Progenitor cell of endocrine pancreas (in vitro differentiated cells): Measurements from ENCODE around the gene PLK3. TPM values are rescaled to one million over a fixed set of nuclear protein-coding genes. Genes with fewer than 3 reads are reported as not detected.
"Not testable (repeated sequence)": the region's sequence is repeated elsewhere in the genome, so short reads cannot be mapped to it uniquely, and the experiment has no call there.

Experiments
- DNase-seq: peaks from one replicate; pipeline ENCODE4 v3.0.0; 2021; ENCODE audit warnings: low spot score; ENCODE audit not compliant: unreplicated experiment
- H3K27ac Mint-ChIP-seq: 2 replicates; pipeline ENCODE4 v1.8.0; 2021; ENCODE audit warnings: mild to moderate bottlenecking, moderate library complexity, mixed read lengths
- H3K27me3 Mint-ChIP-seq: 2 replicates; pipeline ENCODE4 v1.8.0; 2021; ENCODE audit warnings: mixed read lengths
- H3K36me3 Mint-ChIP-seq: 2 replicates; pipeline ENCODE4 v1.8.0; 2022; ENCODE audit warnings: mixed read lengths; ENCODE audit not compliant: insufficient read depth
- H3K4me1 Mint-ChIP-seq: 2 replicates; pipeline ENCODE4 v1.8.0; 2021; ENCODE audit warnings: low read depth, mixed read lengths
- H3K4me3 Mint-ChIP-seq: 2 replicates; pipeline ENCODE4 v1.8.0; 2021; ENCODE audit warnings: low read depth, mild to moderate bottlenecking, moderate library complexity, mixed read lengths
- H3K9me3 Mint-ChIP-seq: 2 replicates; pipeline ENCODE4 v1.8.0; 2021; ENCODE audit warnings: low read depth, mixed read lengths
- CTCF ChIP-seq: fragments of 200-600 bp; sonication (generic); IDR thresholded peaks from one replicate; pipeline ENCODE4 v1.5.0; 2021; ENCODE audit warnings: antibody characterized with exemption, mild to moderate bottlenecking; ENCODE audit not compliant: unreplicated experiment
- total RNA-seq: library from RNA; stranded (reverse); gene quantifications from 2 replicates; pipeline ENCODE4 v1.2.1, GENCODE V29; 2021

Gene PLK3
- total RNA-seq, 1 donor from 2014 or later, result 13.3 TPM

DNA sequence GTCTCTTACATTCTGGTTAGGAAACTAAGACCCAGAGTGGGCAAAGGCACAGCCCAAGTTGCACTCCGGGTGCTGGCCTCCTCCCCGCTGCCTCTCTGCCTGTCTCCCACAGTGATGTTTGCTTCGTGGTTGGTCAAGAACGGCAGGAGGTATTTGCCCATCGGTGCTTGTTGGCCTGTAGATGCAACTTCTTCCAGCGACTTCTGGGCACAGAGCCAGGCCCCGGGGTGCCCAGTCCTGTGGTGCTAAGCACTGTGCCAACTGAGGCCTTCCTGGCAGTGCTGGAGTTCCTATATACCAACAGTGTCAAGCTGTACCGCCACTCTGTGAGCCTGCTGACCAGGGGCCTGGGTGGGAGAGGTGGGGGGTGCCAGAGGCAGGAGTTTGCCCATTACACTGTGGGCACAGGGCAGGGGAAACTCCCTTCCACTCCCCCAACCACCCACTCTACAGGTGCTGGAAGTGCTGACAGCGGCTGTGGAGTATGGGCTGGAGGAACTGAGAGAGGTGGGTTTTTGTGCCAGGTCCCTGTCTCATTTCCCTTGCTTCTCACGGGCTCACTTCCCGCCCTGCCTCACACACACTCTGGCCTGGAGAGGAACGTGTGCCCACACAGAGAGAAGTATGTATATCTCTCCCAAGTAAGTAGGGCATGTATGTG is 10.1 kb downstream of the PLK3 start:
- Mint-ChIP-seq H3K36me3 (peaks cover 6% of the 10 kb centered on the region), H3K4me1 (peaks cover 46% of the 10 kb centered on the region), H3K27me3 (no peaks in the 10 kb centered on the region), H3K27ac (no peak overlapping the region), H3K9me3 (no peaks in the 10 kb centered on the region), H3K4me3 (no peak overlapping the region)
- no peak for TF ChIP-seq CTCF
- no peak for DNase-seq

DNA sequence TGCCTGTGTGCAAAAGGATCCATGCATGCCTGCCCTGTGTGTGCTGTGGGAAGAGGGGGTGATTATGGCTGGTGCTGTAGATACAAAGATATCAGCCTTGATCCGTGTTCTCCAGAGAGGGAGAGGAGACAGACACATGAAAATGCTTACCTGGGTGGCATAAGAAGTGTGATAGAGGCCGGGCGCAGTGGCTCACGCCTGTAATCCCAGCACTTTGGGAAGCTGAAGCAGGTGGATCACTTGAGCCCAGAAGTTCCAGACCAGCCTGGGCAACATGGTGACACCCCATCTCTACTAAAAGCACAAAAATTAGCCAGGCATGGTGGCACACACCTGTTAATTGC is 10.6 kb downstream of the PLK3 start:
- not testable (repeated sequence) for H3K9me3 Mint-ChIP-seq, H3K27me3 Mint-ChIP-seq, DNase-seq, H3K4me3 Mint-ChIP-seq, H3K36me3 Mint-ChIP-seq, H3K27ac Mint-ChIP-seq
- H3K4me1 Mint-ChIP-seq, result peaks cover 46% of the 10 kb centered on the region

GRCh38 chr1:44811234-44811633 is 11.1 kb downstream of the PLK3 start:
- peaks cover 7% of the 10 kb centered on the region for H3K36me3 Mint-ChIP-seq
- no peak overlapping the region for H3K4me3 Mint-ChIP-seq
- no peaks in the 10 kb centered on the region for H3K27me3 Mint-ChIP-seq
- DNase-seq, result no peak
- no peaks in the 10 kb centered on the region for H3K9me3 Mint-ChIP-seq
- H3K4me1 Mint-ChIP-seq, result peaks cover 46% of the 10 kb centered on the region
- peak overlapping the region; percentile 27 for H3K27ac Mint-ChIP-seq
- TF ChIP-seq CTCF, result no peak

- no peak overlapping the region for H3K27ac Mint-ChIP-seq
- H3K36me3 Mint-ChIP-seq, result peaks cover 9% of the 10 kb centered on the region
- TF ChIP-seq CTCF, result no peak
- no peak for DNase-seq
- H3K4me3 Mint-ChIP-seq, result peak overlapping the region; percentile 42
- no peaks in the 10 kb centered on the region for H3K27me3 Mint-ChIP-seq
- H3K4me1 Mint-ChIP-seq, result peaks cover 34% of the 10 kb centered on the region
- no peaks in the 10 kb centered on the region for H3K9me3 Mint-ChIP-seq
These were observed 12.8 kb downstream of the PLK3 start for GRCh38 chr1:44812822-44813543.

DNA sequence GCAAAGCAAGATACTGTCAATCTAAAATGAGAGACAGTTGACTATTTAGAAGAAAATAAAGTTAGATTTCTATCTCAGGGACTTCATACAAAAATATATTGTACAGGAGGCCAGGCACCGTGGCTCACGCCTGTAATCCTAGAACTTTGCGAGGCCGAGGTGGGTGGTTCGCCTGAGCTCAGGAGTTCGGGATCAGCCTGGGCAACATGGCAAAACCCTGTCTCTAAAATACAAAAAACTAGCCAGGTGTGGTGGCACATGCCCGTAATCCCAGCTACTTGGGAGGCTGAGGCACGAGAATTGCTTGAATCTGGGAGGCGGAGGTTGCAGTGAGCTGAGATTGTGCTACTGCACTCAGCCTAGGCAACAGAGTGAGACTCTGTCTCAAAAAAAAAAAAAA is 15.7 kb downstream of the PLK3 start:
- not testable (repeated sequence) for DNase-seq, H3K4me3 Mint-ChIP-seq, H3K27ac Mint-ChIP-seq, H3K9me3 Mint-ChIP-seq, H3K36me3 Mint-ChIP-seq, H3K27me3 Mint-ChIP-seq
- peaks cover 26% of the 10 kb centered on the region for H3K4me1 Mint-ChIP-seq

- no peak for TF ChIP-seq CTCF
- H3K4me1 Mint-ChIP-seq, result peaks cover 22% of the 10 kb centered on the region
- H3K36me3 Mint-ChIP-seq, result peaks cover 9% of the 10 kb centered on the region
- peak overlapping the region; percentile 49 for H3K27ac Mint-ChIP-seq
- no peaks in the 10 kb centered on the region for H3K9me3 Mint-ChIP-seq
- no peak overlapping the region for H3K4me3 Mint-ChIP-seq
- no peaks in the 10 kb centered on the region for H3K27me3 Mint-ChIP-seq
- DNase-seq, result no peak
These were observed 17.1 kb downstream of the PLK3 start for GRCh38 chr1:44817307-44817706.
